NK-92 (cell line): ENCODE results near the gene EFNA5.

Experiments used
- DNase-seq: peaks from one replicate; lab custom pipeline; 2025; ENCODE audit not compliant: unreplicated experiment; lab: John Stamatoyannopoulos, UW

The EFNA5 gene

DNA sequence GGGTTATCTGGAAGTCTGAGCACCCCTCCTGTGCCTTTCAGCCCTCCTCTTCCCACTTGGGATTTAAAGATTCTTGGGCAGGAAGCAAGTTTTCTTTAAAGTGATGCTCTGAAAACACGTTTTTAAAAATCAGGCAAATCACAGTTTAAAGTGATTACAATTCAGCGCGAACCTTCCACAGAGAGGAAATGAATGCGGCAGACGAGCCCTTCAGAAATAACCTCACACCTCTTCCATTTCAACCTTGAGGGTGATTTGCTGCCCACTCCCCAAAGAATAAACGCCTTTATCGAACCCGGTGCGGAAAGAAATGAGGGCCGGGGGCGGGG is 2.3 kb upstream of the EFNA5 start:
- no peak for DNase-seq

DNA sequence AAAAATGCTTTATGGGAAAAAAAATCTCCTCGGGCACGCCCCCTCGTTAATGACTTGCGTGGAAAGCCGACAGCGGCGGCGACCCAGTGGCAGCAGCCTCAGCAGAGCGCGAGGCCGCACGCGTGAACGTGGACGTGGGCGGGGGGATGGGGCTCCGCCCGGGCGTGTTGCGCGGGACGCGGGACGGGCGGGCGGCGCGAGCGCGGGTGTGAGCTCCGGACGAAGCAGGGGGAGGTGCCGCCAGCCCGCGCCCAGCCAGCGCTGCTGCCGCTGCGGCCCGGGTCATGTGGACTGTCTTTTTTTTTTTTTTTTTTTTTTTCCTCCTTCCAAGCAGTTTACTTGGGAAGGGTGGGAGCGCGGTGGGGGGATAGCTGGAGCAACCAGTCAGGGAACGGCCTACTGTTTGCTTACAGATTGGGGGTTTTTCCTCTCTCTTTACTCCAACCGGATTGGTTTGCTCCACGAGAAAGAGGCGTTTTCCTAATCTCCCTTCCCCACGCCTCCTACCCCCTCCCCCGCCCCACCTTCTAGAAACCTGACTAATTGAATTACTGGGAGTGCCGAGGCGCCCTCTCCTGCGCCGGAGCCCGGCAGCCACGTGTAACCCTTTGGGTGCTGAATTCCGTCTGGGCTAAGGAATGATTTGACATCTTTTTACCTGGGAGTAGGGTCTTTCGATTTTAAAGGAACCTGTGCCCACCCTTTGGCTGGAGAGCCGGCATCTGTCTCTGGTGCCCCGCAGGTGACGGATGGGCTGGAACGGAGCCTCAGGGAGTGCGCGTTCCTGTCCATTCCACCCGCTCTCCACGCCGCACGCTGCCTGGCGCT is 1.7 kb upstream of the EFNA5 start:
- DNase-seq = no peak

DNA sequence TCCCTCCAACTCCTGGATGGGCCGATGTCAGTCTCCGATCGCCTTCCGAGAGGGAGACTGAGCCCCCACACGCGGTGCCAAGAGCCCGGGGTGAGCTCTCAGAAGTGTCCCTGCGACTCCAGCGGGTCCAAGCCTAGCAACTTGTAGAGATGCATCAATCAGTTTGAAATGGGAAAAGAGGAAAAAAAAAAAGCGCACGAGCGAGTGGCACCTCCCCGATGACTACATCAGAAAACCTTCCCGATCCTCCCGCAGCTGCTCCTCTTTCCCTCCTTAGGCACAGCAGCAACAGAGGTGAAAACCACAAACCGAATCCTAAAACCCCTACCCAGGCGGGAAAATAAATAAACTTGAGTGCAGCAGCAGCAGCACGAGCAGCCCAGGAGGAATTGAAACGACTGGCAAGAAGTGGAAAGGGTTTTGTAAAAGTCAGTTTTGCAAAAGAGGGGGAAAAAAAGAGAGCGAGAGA is 1.0 kb upstream of the EFNA5 start:
- no peak for DNase-seq

GRCh38 chr5:107670087-107670931 is 428 bp downstream of the EFNA5 start:
- no peak for DNase-seq

GRCh38 chr5:107669096-107670031 is 1.4 kb downstream of the EFNA5 start:
- no peak for DNase-seq

DNA sequence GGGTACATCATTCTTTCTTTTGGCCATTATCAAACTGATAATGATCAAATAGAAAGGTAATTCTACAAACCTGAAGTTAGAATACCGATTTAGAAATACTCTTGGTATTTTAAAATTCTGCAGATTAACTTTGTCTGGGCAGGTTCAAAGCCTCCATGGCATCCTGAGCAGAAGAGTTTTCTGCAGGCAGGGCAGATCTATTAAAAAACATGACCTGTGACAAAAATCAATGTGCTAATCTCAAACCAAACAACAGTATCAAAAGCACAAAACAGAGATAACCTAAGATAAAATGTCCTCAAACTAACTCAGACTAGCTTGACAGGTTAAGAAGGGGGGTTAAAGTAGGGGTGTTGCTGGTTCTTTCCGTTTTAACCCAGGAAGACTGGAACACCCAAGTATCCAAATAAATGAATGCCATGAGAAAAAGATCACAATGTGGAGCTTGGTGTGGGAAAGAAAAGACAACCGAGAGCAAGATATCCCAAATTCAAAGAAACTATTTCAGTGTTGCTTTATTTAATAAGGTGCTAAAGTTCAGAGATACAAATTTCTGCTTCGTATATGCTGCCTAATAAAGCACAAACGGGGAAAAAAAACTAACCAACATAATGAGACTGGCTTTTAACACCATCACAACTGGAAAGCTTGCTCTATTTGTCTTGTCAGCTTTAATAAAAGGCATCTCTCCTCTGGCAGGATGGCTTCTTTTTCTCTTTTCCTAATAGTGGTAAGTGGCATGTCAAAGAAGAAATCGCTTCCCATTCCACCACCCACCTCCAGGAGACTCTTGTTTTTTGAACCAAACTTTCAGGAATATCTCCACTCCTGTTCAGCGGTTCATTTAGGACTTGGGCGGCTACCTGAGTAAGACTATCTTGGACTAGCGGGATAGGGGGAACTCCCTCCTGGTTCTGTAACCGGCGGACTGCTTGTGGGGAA is 2.3 kb downstream of the EFNA5 start:
- DNase-seq = no peak

GRCh38 chr5:107666051-107666655 is 4.6 kb downstream of the EFNA5 start:
- no peak for DNase-seq

DNA sequence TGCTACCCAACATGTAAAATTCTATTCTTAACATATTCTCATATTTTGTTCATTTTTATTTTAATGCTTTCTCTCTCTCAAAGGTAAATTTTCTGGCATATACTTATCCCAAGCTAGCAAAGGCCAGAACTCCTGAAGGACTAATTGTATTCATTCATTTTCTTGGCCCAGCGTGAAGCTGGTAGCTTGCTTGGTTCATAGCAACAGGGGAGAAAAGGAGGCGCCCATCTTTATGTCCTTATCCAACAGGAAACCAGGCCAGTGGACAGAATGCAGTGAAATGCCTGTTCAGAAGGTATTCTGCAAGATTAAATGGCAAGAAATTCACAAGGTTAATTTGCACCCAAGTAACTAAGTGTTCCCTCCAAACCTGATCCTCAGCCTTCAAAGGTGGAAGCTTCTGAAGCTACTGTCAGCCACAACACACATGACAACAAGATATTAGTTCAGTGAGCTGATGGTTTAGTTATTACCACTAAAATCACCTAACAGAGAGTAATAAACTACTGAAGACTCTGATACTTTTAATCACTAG is 5.6 kb downstream of the EFNA5 start:
- DNase-seq = no peak

GRCh38 chr5:107663697-107664096 is 7.0 kb downstream of the EFNA5 start:
- DNase-seq = no peak

GRCh38 chr5:107661650-107662044 is 9.1 kb downstream of the EFNA5 start:
- DNase-seq = no peak

DNA sequence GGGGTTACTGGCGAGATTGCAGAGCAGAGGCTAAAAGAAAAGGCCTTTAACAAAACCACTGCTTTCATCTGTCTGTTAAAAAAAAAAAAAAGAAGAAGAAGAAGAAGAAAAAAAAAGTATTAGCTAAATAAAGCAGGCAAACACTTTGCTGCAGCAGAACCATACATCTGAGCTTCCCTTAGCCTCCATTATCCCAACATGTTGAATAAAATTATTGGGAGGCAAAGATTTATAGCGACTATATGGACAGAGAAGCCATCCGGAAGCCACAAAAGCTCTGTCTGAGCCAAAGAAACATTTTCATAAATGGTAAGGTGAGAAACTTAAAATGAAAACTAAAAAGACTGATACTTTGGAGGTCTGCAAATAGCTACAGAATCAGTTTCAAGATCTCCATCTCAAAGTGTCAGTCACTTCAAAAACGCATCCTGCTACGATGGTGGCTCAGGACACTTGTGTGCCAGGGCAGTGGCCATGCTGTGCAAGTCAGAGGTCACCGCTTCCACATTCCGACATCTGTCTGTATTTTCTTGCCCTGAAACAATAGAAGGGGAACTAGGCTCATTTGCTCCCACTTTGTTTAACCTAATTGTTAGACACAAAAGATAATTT is 9.6 kb downstream of the EFNA5 start:
- no peak for DNase-seq

DNA sequence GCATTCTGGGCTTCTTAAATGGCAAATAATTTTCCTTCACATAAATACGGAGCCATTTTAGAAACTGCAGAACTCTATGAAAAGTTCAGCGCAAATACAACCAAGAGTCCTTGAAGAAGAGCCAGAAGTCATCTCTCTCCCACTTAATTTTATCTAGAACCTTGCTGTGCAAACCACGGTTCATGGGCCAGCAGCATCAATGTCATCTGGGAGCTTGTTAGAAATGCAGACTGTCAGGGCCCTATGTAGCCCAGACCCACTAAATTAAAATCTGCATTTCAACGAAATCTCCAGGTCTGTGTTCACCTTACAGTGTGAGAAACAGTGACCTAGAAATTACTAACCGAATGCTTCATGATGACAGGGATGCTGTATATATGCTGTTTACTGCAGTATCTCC is 12.2 kb downstream of the EFNA5 start:
- DNase-seq = no peak

GRCh38 chr5:107655831-107656230 is 14.9 kb downstream of the EFNA5 start:
- no peak for DNase-seq

DNA sequence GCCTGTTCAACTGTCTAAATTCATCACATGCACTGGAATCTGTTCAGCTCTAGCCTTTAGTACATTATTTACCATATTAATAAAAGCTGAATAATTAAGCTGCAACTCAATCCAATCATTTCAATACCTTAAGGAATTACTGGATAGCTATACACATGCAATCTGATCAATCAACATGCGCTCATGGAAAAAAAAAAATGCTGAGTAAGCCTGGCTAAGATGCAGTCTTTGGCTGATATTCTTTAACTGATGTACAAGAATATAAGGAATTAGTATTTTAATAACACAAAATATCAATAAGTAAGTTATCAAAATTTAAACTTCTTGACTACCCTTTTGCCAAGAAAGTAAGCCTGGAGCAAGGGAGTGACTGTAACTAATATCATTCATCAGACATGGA is 15.9 kb downstream of the EFNA5 start:
- DNase-seq = no peak

- DNase-seq = no peak
These were observed 17.1 kb downstream of the EFNA5 start for GRCh38 chr5:107653685-107654084.

DNA sequence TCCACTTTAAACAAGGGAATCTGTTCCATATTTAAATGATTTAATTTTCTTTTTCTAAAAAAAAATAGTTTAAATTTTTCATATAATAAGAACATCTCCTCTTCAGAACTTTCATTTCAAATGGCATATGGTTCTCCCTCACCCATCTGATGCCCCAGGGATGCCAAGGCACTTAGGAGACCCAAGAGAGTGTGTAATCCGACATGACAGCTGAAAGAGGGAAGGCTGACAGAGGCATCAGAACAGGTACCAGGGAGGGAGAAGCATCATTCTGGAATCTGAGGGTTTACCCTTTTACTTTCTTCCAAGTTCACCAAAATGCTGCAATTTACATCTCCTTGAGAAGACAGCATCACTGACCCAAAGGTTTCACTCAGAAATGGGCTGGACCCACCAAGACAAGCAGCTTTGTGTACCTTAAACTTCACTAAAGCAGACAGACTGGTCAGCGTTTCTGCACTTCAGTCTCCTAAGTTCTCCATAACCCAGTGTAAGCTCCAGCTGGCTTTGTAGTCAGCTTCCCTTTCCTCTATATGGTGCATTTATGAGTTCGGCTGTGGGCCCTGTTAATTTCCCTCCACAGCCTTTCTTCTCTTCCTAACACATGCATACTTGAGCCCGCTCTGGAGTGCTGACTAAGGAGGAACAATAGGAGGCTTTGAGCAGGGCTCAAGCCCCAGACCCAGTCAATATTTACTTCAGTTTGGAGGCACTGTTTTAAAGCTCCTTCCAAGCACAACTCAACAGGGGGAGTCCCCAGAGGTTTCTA is 17.7 kb downstream of the EFNA5 start:
- no peak for DNase-seq

DNA sequence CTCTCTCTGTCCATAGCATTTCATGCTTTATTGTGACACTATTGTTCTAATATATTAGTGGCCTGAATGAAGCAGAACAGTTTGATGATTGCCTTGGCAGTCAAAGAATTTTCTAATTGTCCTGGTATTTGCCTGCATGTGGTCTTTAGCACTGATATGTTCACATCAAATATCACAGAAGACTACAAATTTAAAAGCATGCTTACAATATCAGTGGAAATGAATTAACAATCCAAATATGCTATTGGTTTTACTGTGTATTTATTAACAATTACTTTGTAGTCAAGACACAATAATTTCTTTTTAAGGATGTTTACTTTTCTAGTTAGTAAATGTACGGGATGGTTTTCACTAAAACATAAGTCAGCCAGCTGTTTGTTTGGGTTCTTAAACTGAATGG is 18.3 kb downstream of the EFNA5 start:
- DNase-seq = no peak

DNA sequence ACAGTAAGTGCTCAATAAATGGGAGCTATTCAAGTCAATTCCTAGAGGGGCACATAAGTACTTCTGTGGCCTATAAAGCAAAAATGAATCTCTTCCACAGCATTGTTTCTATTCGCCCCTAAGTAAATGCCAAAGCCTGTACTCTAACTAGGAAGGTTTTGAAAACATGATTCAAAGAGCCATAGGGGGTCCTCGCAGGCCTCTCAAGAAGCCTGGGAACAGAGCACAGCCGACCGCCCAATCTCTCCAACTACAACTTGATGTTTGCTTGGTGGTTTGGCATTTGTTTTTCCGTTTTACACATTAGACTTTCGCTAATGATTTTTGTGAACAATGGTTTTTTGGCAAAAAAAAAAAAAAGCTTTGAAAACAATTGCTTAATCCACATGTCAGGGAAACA is 19.4 kb downstream of the EFNA5 start:
- DNase-seq = no peak
